Left lung (tissue), 10 donors: ENCODE results near the gene SELL. TPM values are rescaled to one million over a fixed set of nuclear protein-coding genes. Genes with fewer than 3 reads are reported as not detected.
A peak's percentile ranks its signal among the peaks of the same experiment; 100 is the strongest.

Experiments used
- ATAC-seq: fragments of 200-7000 bp; cut with Tn5 transposase; one replicate; pipeline ENCODE4 v1.9.1; 2020; ENCODE audit warnings: moderate library complexity
- DNase-seq, 4 donors: peaks; one replicate each; pipeline ENCODE4 v3.0.0-alpha.2; 2013 to 2020
- H3K27ac ChIP-seq, 2 donors: fragments of 200-600 bp; sonication (generic) in 1 of 2; one replicate each; pipeline versions ENCODE4 v1.5.0 to v1.8.0; 2020 to 2021
- H3K27me3 ChIP-seq, 2 donors: fragments of 200-600 bp; sonication (generic) in 1 of 2; one replicate each; pipeline versions ENCODE4 v1.5.0 to v1.8.0; 2020 to 2021
- H3K36me3 ChIP-seq, 2 donors: fragments of 200-600 bp; sonication (generic) in 1 of 2; one replicate each; pipeline versions ENCODE4 v1.5.0 to v1.8.0; 2020 to 2021
- H3K4me1 ChIP-seq, 2 donors: fragments of 200-600 bp; one replicate each; pipeline ENCODE4 v1.8.0; 2021
- H3K4me3 ChIP-seq, 2 donors: fragments of 200-600 bp; sonication (generic) in 1 of 2; one replicate each; pipeline versions ENCODE4 v1.5.0 to v1.8.0; 2020 to 2021; ENCODE audit warnings: mild to moderate bottlenecking in 1 of 2
- H3K9me3 ChIP-seq, 2 donors: fragments of 200-600 bp; sonication (generic) in 1 of 2; one replicate each; pipeline versions ENCODE4 v1.5.0 to v1.8.0; 2020 to 2021
- CTCF ChIP-seq, 2 donors: fragments of 200-600 bp; sonication (generic) in 1 of 2; IDR thresholded peaks; one replicate each; pipeline versions ENCODE4 v1.5.0 to v1.8.0; 2021; ENCODE audit warnings: antibody characterized with exemption in 2 of 2
- intact Hi-C, 2 donors: fragments of 100-400 bp; cut with DNase I; formaldehyde crosslinking; loops; one replicate each; pipeline versions ENCODE4 v1.11.2 to v1.14.2; 2022
- polyA plus RNA-seq, 6 donors: library from polyadenylated mRNA; unstranded; fragments of 120-200 nt; gene quantifications; one replicate each; pipeline ENCODE4 v1.2.1, GENCODE V29; 2013; ENCODE audit not compliant: insufficient read length in 6 of 6
- total RNA-seq, 2 donors: library from RNA; stranded (reverse); fragmentation: NEBNext Ultra II Directional; extraction: Animal tissue kit (Norgen Biotek cat#: 25700); gene quantifications; one replicate each; pipeline ENCODE4 v1.2.1, GENCODE V29; 2021
- donor health status: DM: no; HTN: yes; CAD: no.
- donor health status: DM: no; HTN: no; CAD: no.

The SELL gene
- total and polyA plus RNA-seq, 8 donors: 2.6 to 59.2 (median 3.9) TPM

- Histone ChIP-seq H3K4me1 (peaks cover 0 to 33% of the 10 kb centered on the region in 2 donors), H3K27me3 (no peaks in the 10 kb centered on the region), H3K4me3 (peak overlapping the region in 1 of 2 donors; percentile 11), H3K9me3 (peaks cover 0 to 10% of the 10 kb centered on the region in 2 donors), H3K36me3 (no peaks in the 10 kb centered on the region), H3K27ac (peak overlapping the region in 1 of 2 donors; percentile 54)
- no peak for ATAC-seq
- intact Hi-C loops: no loop called here
- DNase-seq: no peak
- TF ChIP-seq CTCF (IDR thresholded peaks at IDR 0.05): no peak
Measured at GRCh38 chr1:169708647-169709046, 2.8 kb downstream of the SELL start.

- Histone ChIP-seq H3K36me3 (peaks cover 0 to 2% of the 10 kb centered on the region in 2 donors), H3K4me1 (peaks cover 0 to 33% of the 10 kb centered on the region in 2 donors), H3K27me3 (no peaks in the 10 kb centered on the region), H3K4me3 (peak overlapping the region in 1 of 2 donors; percentile 11), H3K9me3 (peaks cover 0 to 4% of the 10 kb centered on the region in 2 donors), H3K27ac (peak overlapping the region in 1 of 2 donors; percentile 54)
- DNase-seq (no peak), ATAC-seq (no peak)
- TF ChIP-seq CTCF (IDR thresholded peaks at IDR 0.05): no peak
- intact Hi-C loops: no loop called here
Measured at GRCh38 chr1:169707912-169708604, 3.4 kb downstream of the SELL start.

- DNase-seq (no peak), ATAC-seq (no peak)
- Histone ChIP-seq H3K4me3 (no peak overlapping the region), H3K4me1 (peaks cover 0 to 15% of the 10 kb centered on the region in 2 donors), H3K27ac (peak overlapping the region in 1 of 2 donors; percentile 16), H3K27me3 (no peaks in the 10 kb centered on the region), H3K36me3 (peaks cover 0 to 16% of the 10 kb centered on the region in 2 donors), H3K9me3 (no peaks in the 10 kb centered on the region)
- intact Hi-C loops: no loop called here
- TF ChIP-seq CTCF (IDR thresholded peaks at IDR 0.05): no peak
Measured at GRCh38 chr1:169704797-169705196, 6.6 kb downstream of the SELL start.

GRCh38 chr1:169701261-169702005 lies 10.0 kb downstream of the SELL start:
- no peak overlapping the region for H3K4me3 ChIP-seq
- peaks cover 0 to 16% of the 10 kb centered on the region in 2 donors for H3K36me3 ChIP-seq
- TF ChIP-seq CTCF (IDR thresholded peaks at IDR 0.05): no peak
- H3K27ac ChIP-seq: peak overlapping the region in 1 of 2 donors; percentile 9
- no peaks in the 10 kb centered on the region for H3K9me3 ChIP-seq
- no peak for ATAC-seq
- H3K4me1 ChIP-seq: peaks cover 0 to 32% of the 10 kb centered on the region in 2 donors
- intact Hi-C loops: no loop called here
- no peaks in the 10 kb centered on the region for H3K27me3 ChIP-seq
- DNase-seq: no peak

GRCh38 chr1:169699707-169700106 lies 11.7 kb downstream of the SELL start:
- no peak for TF ChIP-seq CTCF (IDR thresholded peaks at IDR 0.05)

More at GRCh38 chr1:169699707-169700106, 11.7 kb downstream of the SELL start:
- ATAC-seq: no peak
- H3K4me1 ChIP-seq: peaks cover 0 to 42% of the 10 kb centered on the region in 2 donors
- H3K27ac ChIP-seq: no peak overlapping the region
- no peak overlapping the region for H3K4me3 ChIP-seq
- no peaks in the 10 kb centered on the region for H3K9me3 ChIP-seq
- intact Hi-C loops: no loop called here
- H3K36me3 ChIP-seq: peaks cover 0 to 16% of the 10 kb centered on the region in 2 donors
- DNase-seq: no peak
- no peaks in the 10 kb centered on the region for H3K27me3 ChIP-seq
